Mesothelial cell of epicardium (in vitro differentiated cells): ENCODE data around the gene KLHDC10. TPM values are rescaled to one million over a fixed set of nuclear protein-coding genes. Genes with fewer than 3 reads are reported as not detected.
"Not testable (repeated sequence)": the region's sequence is repeated elsewhere in the genome, so short reads cannot be mapped to it uniquely, and the experiment has no call there.

Source experiments
- DNase-seq, 2 experiments: peaks; one replicate each; pipeline ENCODE4 v3.0.0; 2021; ENCODE audit warnings: low spot score in 2 of 2; ENCODE audit not compliant: unreplicated experiment in 2 of 2
- H3K27ac Mint-ChIP-seq: 2 replicates; pipeline ENCODE4 v1.8.0; 2021; ENCODE audit warnings: mixed read lengths
- H3K27me3 Mint-ChIP-seq: 2 replicates; pipeline ENCODE4 v1.8.0; 2021; ENCODE audit warnings: low read depth, mixed read lengths
- H3K36me3 Mint-ChIP-seq: 2 replicates; pipeline ENCODE4 v1.8.0; 2021; ENCODE audit warnings: mixed read lengths
- H3K4me1 Mint-ChIP-seq: 2 replicates; pipeline ENCODE4 v1.8.0; 2021; ENCODE audit warnings: mixed read lengths
- H3K4me3 Mint-ChIP-seq: 2 replicates; pipeline ENCODE4 v1.8.0; 2021; ENCODE audit warnings: mild to moderate bottlenecking, moderate library complexity, mixed read lengths
- H3K9me3 Mint-ChIP-seq: 2 replicates; pipeline ENCODE4 v1.8.0; 2021; ENCODE audit warnings: mixed read lengths
- total RNA-seq: library from RNA; stranded (reverse); gene quantifications from 3 replicates; pipeline ENCODE4 v1.2.1, GENCODE V29; 2021
- TF ChIP-seq, protein P1 (sequence below): fragments of 200-600 bp; sonication (generic); IDR thresholded peaks from one replicate; pipeline ENCODE4 v1.5.0; 2021; ENCODE audit warnings: antibody characterized with exemption; ENCODE audit not compliant: unreplicated experiment

KLHDC10 gene
- total RNA-seq, 1 donor from 2014 or later = 45.9 TPM

DNA sequence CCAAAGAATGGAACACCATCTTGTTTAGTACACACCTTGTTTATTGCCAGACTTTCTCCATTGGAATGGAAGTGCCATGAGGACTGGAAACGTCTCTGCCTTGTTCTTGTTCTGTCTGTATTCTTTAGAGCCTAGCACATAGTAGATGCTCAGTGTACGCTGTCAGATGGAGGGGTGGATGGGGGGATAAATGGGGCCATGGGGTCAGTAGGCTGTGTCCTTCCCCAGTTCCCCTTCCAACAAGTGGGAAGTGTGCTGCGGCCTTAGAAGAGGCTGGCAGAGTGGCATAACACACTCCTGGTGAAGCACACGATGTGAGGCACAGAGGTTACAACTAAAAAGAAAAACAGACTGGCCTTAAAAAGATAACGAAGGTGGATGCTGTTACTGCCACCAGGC is 73.0 kb downstream of the KLHDC10 start:
- H3K27ac Mint-ChIP-seq = no peak overlapping the region
- H3K36me3 Mint-ChIP-seq = peaks cover 5% of the 10 kb centered on the region
- DNase-seq = no peak

GRCh38 chr7:130143986-130144311 is 73.6 kb downstream of the KLHDC10 start:
- Mint-ChIP-seq H3K9me3 (no peaks in the 10 kb centered on the region), H3K36me3 (peaks cover 3% of the 10 kb centered on the region), H3K4me1 (peaks cover 52% of the 10 kb centered on the region), H3K4me3 (no peak overlapping the region), H3K27ac (peak overlapping the region; percentile 73), H3K27me3 (no peaks in the 10 kb centered on the region)
- TF ChIP-seq, protein P1, sequence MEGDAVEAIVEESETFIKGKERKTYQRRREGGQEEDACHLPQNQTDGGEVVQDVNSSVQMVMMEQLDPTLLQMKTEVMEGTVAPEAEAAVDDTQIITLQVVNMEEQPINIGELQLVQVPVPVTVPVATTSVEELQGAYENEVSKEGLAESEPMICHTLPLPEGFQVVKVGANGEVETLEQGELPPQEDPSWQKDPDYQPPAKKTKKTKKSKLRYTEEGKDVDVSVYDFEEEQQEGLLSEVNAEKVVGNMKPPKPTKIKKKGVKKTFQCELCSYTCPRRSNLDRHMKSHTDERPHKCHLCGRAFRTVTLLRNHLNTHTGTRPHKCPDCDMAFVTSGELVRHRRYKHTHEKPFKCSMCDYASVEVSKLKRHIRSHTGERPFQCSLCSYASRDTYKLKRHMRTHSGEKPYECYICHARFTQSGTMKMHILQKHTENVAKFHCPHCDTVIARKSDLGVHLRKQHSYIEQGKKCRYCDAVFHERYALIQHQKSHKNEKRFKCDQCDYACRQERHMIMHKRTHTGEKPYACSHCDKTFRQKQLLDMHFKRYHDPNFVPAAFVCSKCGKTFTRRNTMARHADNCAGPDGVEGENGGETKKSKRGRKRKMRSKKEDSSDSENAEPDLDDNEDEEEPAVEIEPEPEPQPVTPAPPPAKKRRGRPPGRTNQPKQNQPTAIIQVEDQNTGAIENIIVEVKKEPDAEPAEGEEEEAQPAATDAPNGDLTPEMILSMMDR = no peak
- no peak for DNase-seq

More for the DNA sequence above, 73.0 kb downstream of the KLHDC10 start:
- peaks cover 50% of the 10 kb centered on the region for H3K4me1 Mint-ChIP-seq
- no peaks in the 10 kb centered on the region for H3K9me3 Mint-ChIP-seq
- TF ChIP-seq, protein P1 = no peak
- no peak overlapping the region for H3K4me3 Mint-ChIP-seq
- H3K27me3 Mint-ChIP-seq = no peaks in the 10 kb centered on the region

- Mint-ChIP-seq H3K36me3 (peaks cover under 1% of the 10 kb centered on the region), H3K4me3 (no peak overlapping the region), H3K4me1 (peaks cover 57% of the 10 kb centered on the region), H3K27ac (peak overlapping the region; percentile 73), H3K27me3 (no peaks in the 10 kb centered on the region), H3K9me3 (no peaks in the 10 kb centered on the region)
- TF ChIP-seq, protein P1 = no peak
- DNase-seq = peak in 1 of 2 experiments; percentile 61
Observed at GRCh38 chr7:130144312-130145171, 74.2 kb downstream of the KLHDC10 start.

DNA sequence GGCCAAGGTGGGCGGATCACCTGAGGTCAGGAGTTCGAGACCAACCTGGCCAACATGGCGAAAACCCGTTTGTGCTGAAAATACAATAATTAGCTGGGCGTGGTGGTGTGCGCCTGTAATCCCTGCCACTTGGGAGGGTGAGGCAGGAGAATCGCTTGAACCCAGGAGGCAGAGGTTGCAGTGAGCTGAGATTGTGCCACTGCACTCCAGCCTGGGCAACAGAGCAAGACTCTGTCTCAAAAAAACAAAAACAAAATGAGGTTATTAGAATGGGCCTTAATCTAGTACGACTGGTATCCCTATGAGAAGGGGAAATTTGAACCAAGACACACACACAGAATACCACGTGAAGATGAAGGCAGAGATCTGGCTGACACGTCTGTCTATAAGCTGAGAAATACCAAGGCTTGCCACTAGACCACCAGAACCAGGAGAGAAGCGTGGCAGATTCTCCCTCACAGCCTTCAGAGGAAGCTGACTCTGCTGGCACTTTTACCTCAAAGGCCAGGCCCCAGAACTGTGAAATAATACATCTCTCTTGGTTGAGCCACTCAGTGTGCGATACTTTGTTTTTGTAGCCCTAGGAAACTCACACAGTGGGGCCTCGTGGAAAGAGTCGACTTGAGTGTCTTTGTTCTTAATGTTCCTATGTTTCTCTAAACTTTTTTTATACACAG is 75.2 kb downstream of the KLHDC10 start:
- peak overlapping the region; percentile 67 for H3K27ac Mint-ChIP-seq
- TF ChIP-seq, protein P1 = no peak
- no peak for DNase-seq
- H3K36me3 Mint-ChIP-seq = no peaks in the 10 kb centered on the region
- no peaks in the 10 kb centered on the region for H3K9me3 Mint-ChIP-seq
- H3K4me3 Mint-ChIP-seq = no peak overlapping the region
- H3K4me1 Mint-ChIP-seq = peaks cover 57% of the 10 kb centered on the region
- H3K27me3 Mint-ChIP-seq = no peaks in the 10 kb centered on the region

DNA sequence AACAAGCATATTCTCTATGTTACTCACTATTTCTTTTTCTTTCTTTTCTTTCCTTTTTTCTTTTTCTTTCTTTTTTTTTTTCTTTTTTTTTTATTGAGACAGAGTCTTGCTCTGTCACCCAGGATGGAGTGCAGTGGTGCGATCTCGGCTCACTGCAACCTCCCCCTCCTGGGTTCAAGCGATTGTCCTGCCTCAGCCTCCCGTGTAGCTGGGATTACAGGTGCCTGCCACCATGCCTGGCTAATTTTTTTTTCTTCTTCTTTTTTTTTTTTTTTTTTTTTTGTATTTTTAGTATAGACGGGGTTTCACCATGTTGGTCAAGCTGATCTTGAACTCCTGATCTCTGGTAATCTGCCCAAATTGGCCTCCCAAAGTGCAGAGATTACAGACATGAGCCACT is 75.8 kb downstream of the KLHDC10 start:
- Mint-ChIP-seq H3K27ac (peak overlapping the region; percentile 67), H3K4me1 (peaks cover 53% of the 10 kb centered on the region)
- not testable (repeated sequence) for H3K27me3 Mint-ChIP-seq, DNase-seq, H3K4me3 Mint-ChIP-seq, H3K36me3 Mint-ChIP-seq, H3K9me3 Mint-ChIP-seq
